GM19324 (cell line): Measurements from ENCODE around the gene SUCLG2.
"Not testable (repeated sequence)": the region's sequence is repeated elsewhere in the genome, so short reads cannot be mapped to it uniquely, and the experiment has no call there.

Source experiments
- ATAC-seq: cut with Tn5 transposase; IDR thresholded peaks from one replicate; pipeline ENCODE4 v1.9.1; 2021; ENCODE audit warnings: mild to moderate bottlenecking, moderate library complexity; ENCODE audit not compliant: unreplicated experiment, low FRiP score

SUCLG2 gene

GRCh38 chr3:67564973-67565372, 89.4 kb downstream of the SUCLG2 start:
- no peak for ATAC-seq

- no peak for ATAC-seq
Measured at GRCh38 chr3:67564008-67564407, 90.4 kb downstream of the SUCLG2 start.

- ATAC-seq, result no peak
Measured at GRCh38 chr3:67561667-67562394, 92.6 kb downstream of the SUCLG2 start.

- no peak for ATAC-seq
Measured at GRCh38 chr3:67561266-67561665, 93.1 kb downstream of the SUCLG2 start.

- ATAC-seq, result no peak
Measured at GRCh38 chr3:67559029-67559605, 95.3 kb downstream of the SUCLG2 start.

GRCh38 chr3:67558426-67558825, 96.0 kb downstream of the SUCLG2 start:
- ATAC-seq, result no peak

GRCh38 chr3:67557848-67558355, 96.5 kb downstream of the SUCLG2 start:
- ATAC-seq, result no peak

- no peak for ATAC-seq
Measured at GRCh38 chr3:67551361-67552016, 102.9 kb downstream of the SUCLG2 start.

- ATAC-seq, result no peak
Measured at GRCh38 chr3:67550541-67550940, 103.9 kb downstream of the SUCLG2 start.

- ATAC-seq, result not testable (repeated sequence)
Measured at GRCh38 chr3:67542502-67543250, 111.7 kb downstream of the SUCLG2 start.

- no peak for ATAC-seq
Measured at GRCh38 chr3:67540198-67540894, 114.1 kb downstream of the SUCLG2 start.

GRCh38 chr3:67537203-67537602, 117.2 kb downstream of the SUCLG2 start:
- not testable (repeated sequence) for ATAC-seq

GRCh38 chr3:67535006-67535405, 119.4 kb downstream of the SUCLG2 start:
- no peak for ATAC-seq

GRCh38 chr3:67534594-67534993, 119.8 kb downstream of the SUCLG2 start:
- ATAC-seq, result no peak

- no peak for ATAC-seq
Measured at GRCh38 chr3:67531181-67532101, 123.0 kb downstream of the SUCLG2 start.

- ATAC-seq, result no peak
Measured at GRCh38 chr3:67529915-67530314, 124.5 kb downstream of the SUCLG2 start.

GRCh38 chr3:67529337-67529736, 125.1 kb downstream of the SUCLG2 start:
- ATAC-seq, result no peak

GRCh38 chr3:67526246-67526645, 128.2 kb downstream of the SUCLG2 start:
- no peak for ATAC-seq

GRCh38 chr3:67524046-67524445, 130.4 kb downstream of the SUCLG2 start:
- no peak for ATAC-seq
